GM18951 (cell line): ENCODE results near the gene CCDC12.

ENCODE experiments used
- POLR2A ChIP-seq: IDR thresholded peaks from 4 replicates; pipeline ENCODE4 v1.6.1; 2011; ENCODE audit warnings: mild to moderate bottlenecking; ENCODE audit not compliant: insufficient read length, insufficient read depth; ENCODE audit errors: extremely low read depth
- in situ Hi-C: fragments of 300-500 bp; cut with MboI; formaldehyde crosslinking; loops from one replicate; pipeline ENCODE4 v1.12.0; 2022; ENCODE audit warnings: low sequenced_read_pairs, mixed read lengths, inconsistent platforms; ENCODE audit not compliant: unreplicated experiment

Gene CCDC12

GRCh38 chr3:46898321-46899150, 78.0 kb downstream of the CCDC12 start:
- in situ Hi-C loops: no loop called here
- TF ChIP-seq POLR2A: no peak

DNA sequence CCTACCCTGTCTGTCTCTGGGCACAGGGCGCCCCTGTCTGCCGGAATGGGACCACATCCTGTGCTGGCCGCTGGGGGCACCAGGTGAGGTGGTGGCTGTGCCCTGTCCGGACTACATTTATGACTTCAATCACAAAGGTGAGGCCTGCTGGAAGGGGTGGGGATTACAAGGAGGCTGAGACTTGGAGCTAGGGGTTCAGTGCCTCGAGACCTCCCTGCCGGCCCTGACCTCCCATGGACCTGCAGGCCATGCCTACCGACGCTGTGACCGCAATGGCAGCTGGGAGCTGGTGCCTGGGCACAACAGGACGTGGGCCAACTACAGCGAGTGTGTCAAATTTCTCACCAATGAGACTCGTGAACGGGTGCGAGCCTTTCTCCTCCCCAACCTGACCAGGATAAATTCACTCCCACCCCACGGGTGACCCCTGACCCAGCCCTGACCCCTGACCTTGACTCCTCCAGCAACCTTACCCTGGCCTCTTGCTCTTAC, 78.7 kb downstream of the CCDC12 start:
- no peak for TF ChIP-seq POLR2A
- in situ Hi-C loops: no loop called here

GRCh38 chr3:46897031-46897430, 79.5 kb downstream of the CCDC12 start:
- in situ Hi-C loops: no loop called here
- no peak for TF ChIP-seq POLR2A

GRCh38 chr3:46896386-46896785, 80.2 kb downstream of the CCDC12 start:
- TF ChIP-seq POLR2A: no peak
- in situ Hi-C loops: no loop called here

GRCh38 chr3:46895761-46896160, 80.8 kb downstream of the CCDC12 start:
- TF ChIP-seq POLR2A: no peak
- in situ Hi-C loops: no loop called here

DNA sequence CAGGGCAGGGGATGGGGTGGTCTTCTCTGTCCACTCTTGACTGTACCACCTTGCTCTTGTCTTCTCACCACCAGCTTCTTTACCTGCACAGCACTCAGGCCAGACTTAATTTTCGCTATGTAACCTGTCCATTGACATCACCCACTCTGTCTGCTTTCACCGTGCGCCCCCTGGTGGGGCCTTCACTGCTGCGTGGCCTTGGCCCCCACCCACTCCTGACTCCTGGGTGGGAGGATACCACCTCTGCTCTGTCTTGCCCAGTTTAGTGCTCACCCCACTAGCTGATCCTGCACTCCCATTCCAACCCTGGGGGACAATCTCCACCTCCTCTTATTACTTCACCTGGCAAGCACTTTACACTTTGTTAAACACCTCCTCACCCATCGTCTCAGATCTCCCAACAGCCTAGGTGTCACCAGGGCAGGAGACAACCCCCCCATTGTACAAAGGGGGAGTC, 81.3 kb downstream of the CCDC12 start:
- no peak for TF ChIP-seq POLR2A
- in situ Hi-C loops: no loop called here

DNA sequence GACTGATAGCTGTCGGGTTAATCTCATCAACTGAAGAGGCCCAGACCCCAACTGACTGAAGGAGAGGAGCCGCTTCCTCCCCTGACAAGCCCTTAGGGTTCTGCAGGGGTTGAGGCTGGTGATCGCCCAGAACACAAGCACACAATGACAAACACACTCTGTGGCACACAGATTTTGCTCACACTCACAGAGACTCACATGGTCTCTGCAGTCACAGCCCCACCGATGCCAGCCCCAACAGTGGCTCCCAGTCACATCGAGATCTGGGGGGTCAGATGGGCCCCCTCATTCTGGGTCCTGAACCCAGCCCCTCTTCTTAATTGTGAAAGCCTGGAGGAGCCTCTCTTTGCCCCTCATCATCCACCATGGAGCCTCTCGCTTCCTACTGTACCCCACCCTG, 82.3 kb downstream of the CCDC12 start:
- TF ChIP-seq POLR2A: no peak
- in situ Hi-C loops: no loop called here

GRCh38 chr3:46893763-46894162, 82.8 kb downstream of the CCDC12 start:
- no peak for TF ChIP-seq POLR2A
- in situ Hi-C loops: no loop called here

- in situ Hi-C loops: no loop called here
- TF ChIP-seq POLR2A: no peak
Measured at GRCh38 chr3:46893146-46893748, 83.3 kb downstream of the CCDC12 start.

DNA sequence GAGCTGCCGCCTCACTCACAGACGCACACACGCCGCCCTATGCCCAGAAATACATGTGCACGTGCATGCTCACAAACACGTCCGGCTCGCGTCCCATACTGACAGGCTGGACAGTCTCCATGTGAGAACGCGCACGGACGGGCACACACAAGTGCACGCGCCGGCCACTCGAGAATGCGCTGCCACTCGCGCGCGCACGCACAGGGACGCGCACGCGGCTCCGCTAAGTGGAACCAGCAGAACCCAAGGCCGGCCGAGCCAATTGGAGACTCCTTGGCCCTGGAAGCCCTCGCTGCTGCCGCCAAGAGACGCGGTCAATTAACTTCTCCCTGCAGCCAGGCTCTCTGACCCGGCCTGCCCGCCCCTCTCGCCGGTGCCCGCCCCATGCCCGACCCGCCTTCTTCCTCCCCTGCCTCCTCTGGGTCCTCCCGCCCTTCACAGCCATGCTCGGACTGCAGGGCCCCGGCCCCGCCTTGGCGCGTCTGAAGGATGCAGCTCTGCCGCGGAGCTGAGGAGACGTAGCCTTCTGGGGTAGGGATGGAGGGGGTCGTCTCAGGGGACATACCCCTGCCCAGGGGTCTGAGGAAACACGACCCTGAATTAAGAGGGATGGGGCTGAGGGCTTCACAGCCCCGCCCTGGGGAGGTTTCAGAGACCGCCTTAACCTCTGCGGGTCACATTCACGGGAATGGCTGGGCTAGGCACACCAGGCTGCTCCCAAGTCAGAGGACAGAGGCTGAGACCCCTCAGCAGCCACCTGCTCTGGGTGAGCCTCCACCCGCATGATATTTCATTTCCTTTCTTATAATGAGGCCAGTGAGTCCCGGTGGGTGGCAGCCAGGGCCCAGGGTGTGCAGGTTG, 84.0 kb downstream of the CCDC12 start:
- no peak for TF ChIP-seq POLR2A
- in situ Hi-C loops: no loop called here

DNA sequence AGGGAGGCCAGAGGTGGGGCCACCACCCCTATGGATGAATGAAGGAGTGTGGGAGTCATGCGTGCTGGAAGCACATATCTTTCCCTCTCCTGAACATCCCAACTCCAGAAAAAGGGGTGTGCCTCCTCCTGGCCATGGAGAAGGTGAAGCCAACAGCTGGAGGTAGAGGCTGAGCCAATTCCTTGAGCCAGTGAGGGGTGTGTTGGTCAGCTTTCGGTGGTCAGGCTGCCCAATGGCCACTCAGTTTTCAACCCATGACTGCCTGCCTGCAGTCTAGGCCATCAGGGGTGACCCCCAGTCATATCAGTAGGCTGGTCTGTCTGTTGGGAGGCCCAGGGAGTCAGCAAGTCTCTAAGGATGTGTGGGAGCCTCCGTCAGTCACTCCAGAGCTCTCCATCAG, 85.4 kb downstream of the CCDC12 start:
- no peak for TF ChIP-seq POLR2A
- in situ Hi-C loops: no loop called here

DNA sequence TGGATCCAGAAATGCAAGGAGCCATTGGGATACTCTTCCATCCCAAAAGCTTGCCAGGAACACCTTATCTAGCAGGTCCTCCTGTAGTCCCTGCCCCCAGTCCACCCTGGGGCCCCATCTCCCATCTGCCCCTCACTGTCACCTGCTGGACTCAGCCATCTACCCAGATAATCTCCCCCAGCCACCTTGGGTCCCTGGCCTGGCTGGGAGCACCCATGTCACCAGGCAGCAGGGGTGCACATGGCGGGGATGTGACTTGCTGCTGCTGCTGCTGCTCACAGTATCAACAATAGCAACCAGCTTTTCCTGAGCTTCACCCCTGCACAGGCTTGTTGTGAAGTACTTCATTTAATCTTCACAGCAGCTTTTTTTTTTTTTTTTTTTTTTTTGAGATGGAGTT, 86.4 kb downstream of the CCDC12 start:
- in situ Hi-C loops: no loop called here
- no peak for TF ChIP-seq POLR2A
